GM12873 (cell line): ENCODE data around the gene RASSF8.

Source experiments
- TF ChIP-seq, protein P1 (sequence below): IDR thresholded peaks from 2 replicates; pipeline ENCODE4 v1.5.1; 2012; ENCODE audit warnings: low read depth, mild to moderate bottlenecking, moderate library complexity, low read length, control low read depth; ENCODE audit not compliant: insufficient read depth; ENCODE audit errors: missing control alignments

The RASSF8 gene

DNA sequence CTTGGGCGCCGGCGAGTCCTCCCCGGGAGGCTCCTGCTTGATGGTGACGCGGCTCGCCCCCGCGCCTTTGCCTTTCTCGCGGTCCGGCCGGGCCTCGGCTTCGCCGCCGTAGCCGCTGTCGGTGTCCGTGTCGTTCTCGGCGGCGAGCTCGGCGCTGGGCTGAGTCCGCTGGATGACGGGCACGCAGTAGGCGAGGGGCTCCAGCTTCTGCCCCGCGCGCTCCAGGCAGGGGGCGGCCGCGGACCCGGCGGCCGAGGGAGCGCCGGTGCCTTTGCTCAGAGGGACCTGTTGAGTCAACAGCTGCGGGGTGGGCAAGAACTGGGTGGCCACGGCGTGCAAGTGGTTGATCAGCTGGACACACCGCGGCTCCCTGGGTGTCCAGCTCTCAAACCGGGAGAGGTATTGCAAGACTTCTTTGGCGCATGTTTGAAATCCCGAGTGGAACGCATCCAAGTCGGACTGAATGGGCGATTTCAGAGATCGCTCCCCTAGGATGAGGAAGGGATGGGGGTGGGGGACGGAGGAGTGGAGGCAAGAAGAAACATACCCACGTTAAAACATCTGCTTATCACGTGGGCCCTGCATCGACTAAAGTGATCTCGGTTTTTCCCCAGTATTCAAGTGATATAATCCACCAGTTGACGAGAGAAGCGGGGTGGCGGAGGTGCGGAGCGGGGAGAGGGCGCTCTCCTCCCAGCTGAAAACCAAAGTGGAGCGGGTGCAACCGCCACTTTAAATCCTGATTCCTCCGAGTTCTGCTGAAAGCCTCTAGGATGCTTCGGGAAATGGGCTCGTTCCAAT lies 164.4 kb downstream of the RASSF8 start:
- TF ChIP-seq, protein P1, sequence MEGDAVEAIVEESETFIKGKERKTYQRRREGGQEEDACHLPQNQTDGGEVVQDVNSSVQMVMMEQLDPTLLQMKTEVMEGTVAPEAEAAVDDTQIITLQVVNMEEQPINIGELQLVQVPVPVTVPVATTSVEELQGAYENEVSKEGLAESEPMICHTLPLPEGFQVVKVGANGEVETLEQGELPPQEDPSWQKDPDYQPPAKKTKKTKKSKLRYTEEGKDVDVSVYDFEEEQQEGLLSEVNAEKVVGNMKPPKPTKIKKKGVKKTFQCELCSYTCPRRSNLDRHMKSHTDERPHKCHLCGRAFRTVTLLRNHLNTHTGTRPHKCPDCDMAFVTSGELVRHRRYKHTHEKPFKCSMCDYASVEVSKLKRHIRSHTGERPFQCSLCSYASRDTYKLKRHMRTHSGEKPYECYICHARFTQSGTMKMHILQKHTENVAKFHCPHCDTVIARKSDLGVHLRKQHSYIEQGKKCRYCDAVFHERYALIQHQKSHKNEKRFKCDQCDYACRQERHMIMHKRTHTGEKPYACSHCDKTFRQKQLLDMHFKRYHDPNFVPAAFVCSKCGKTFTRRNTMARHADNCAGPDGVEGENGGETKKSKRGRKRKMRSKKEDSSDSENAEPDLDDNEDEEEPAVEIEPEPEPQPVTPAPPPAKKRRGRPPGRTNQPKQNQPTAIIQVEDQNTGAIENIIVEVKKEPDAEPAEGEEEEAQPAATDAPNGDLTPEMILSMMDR, result peak; percentile 28

DNA sequence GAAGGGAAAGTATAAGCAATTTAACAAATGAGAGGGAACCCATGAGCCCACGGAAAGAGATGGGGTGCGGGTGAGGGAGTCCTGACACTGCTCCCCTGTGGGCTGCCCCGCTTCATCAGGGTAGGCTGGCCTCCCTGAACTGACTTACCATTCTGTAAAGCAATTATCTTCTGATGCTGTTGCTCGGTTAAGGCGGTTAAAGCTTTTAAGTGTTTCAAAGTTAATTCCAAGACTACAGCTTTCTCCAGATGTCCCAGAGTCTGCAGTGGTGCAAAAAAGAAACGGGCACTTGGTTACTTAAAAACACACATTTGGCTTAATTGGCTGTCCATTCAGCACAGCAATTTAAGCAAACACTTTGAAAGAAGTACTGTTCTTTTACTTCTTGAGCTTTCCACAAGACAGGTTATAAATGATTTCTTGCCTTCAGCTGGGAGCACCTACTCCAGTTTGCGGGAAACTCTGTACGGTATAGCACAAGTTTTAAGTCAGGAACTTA lies 165.0 kb downstream of the RASSF8 start:
- TF ChIP-seq, protein P1, result no peak

DNA sequence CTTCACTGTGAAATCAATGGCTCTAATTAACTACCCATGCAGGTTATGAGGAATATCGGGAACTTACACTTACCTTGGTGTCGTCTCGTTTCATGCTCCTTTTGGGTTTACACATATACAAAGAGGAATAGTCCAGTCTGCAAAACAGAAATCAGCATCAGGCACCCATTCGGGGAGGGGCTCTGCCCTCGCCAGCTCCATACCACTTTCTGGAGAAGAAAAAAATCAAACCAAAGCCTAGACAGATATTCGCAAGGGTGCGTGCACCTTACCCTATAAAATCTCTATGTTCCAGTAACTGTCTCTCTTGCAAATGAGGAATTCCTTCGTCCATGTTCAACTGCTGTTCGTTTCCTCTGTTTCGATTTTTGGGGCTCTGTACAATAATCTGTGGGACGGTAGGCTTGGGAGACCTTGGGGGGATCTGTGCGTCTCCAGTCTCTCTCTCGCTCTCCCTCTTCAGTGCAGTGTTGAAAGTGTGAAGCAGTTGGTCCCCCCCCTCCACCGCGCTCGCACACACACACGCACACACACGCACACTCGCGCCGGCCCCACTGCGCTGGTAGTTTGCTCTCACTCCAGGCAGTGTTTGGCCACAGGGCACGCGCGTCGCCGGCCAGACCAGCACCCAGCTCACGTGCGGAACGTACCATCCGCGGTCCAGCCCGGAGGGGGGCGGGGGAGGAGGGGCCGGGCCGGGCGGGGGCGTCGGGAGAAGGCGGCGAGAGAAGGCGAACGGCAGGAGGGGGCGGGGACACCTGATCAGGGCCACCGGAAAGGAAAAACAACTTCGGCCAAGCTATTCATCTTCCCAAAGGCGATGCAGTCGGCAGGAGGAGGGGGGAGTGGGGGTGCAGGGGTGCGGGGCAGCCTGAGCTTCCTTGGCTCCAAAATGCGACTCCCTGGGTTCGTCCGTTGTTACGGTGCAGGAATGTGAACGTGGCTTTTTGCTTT lies 166.2 kb downstream of the RASSF8 start, which contains the start of gene BHLHE41:
BHLHE41 (minus strand) TSS at position 592 of the 954 bp plus-strand sequence; CDS start at position 334, 258 bp downstream.
- TF ChIP-seq, protein P1, result no peak

DNA sequence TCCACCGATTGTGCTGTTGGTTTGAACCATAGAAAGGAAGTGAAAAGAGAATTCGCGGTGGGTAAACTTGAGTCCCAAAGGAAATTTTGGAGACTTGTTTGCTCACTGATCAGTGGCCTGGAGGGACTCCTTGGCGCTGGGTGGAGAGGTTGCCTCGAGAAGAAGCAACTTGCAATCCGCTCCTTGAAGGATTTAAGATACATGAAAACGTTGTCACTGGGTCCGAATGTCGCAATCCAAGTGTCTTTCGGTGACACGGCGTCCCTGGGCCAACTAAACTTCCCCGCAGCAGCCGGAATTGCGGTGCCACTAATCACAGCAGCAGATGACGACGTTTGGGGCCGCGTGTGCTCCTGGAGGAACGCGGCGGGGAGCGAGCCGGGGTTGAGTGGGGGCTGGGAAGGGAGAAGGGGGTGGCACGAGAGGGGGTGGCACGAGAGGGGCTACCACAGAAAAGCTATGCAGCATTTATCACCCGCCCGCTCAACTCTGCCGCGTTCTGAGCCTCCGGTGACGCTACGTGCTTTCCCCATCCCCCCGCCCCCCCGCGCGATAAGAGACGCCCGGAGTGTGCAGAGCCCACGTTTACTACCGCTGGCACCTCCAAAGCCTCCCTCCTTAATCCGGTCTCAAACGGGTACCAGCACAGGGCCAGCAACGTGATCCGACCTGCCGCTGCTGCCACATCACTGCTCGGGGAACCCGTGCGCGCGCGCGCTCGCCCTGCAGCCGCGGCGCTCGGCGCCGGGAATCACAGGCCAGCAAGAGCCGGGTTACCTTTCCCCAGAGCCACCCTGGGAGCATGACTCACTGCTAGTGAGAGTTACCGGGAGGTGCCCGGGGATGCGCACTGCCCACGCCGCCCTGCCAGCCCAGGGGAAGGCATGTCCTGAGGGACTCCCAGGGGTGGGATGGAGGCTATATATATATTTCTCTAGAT lies 167.2 kb downstream of the RASSF8 start:
- TF ChIP-seq, protein P1, result no peak

DNA sequence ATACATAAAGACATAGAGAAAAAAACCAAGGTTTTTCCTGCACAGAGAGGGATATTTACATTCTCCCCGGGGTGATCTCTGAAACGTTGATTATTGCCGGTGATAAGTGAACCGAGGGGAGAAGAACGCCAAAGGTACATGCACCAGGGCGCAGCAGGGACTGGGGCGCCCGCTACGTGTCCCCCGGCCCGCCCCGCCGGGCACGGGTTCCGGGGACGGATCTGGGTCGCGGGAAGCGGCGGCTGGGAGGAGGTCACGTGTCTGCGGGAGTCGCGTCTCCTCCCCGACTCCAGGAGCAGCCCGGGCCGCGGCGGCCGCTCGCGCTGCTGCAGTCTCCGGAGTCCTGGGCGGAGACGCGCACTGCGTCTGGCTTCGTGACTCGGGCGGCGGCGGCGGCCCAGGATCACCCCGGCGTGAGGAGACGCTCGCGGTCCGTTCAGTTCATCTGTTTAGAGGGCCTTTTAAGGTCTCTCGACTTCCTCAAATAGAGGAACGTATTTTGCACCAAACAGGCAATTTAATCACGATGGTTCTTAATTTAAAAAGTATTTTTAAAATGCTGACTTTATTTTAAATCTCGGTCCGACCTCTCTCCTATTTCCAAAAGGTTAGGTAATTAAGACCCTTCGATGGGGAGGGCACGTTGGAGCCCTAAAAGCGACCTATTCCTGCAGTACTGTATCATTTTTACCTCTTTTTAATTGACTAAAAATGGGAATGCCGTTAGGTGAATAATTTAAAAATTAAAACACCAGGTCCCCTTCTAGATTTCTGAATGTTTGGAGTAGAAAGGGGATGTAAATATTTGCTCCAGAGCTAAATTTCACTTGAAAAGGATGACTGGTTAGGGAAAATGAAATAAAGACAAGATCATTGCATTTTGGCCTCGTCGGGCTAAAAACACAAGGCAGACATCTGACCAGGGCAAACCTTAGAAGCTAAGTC lies 168.1 kb downstream of the RASSF8 start:
- TF ChIP-seq, protein P1, result no peak

DNA sequence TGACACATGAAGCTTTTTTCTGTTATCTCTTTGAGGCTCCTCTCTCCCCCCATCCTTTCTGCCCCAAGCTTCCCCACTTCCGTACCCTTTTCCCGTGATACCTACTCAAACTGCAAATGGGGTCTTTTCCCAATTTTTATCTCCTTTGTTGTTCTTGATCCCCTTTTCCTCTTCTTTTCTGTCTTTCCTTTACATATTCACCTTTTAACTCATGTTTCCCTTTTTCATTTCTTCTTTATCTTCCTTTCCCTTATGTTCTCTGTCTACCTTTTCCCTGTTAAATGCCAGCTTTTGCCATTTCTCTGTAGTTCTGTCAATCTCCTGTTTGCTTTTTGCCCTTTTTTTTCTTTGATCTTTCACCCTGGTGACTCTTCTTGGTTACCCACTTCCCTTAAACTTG lies 168.9 kb downstream of the RASSF8 start:
- TF ChIP-seq, protein P1, result no peak
